GM20000 (cell line): ENCODE results near the gene POLR2A.

Source experiments
- DNase-seq: peaks from one replicate; pipeline ENCODE4 v3.0.0; 2012; ENCODE audit warnings: low spot score
- CTCF ChIP-seq: IDR thresholded peaks from 2 replicates; pipeline ENCODE4 v1.5.1; 2012; ENCODE audit warnings: mild to moderate bottlenecking, control low read depth; ENCODE audit errors: extremely low read depth, missing control alignments

POLR2A gene

GRCh38 chr17:7513850-7514419, 29.8 kb downstream of the POLR2A start:
- TF ChIP-seq CTCF = no peak

GRCh38 chr17:7515911-7516610, 31.9 kb downstream of the POLR2A start:
- no peak for DNase-seq
- TF ChIP-seq CTCF = no peak

More at GRCh38 chr17:7513850-7514419, 29.8 kb downstream of the POLR2A start:
- no peak for DNase-seq

GRCh38 chr17:7523033-7523432, 38.9 kb downstream of the POLR2A start:
- DNase-seq = no peak
- TF ChIP-seq CTCF = peak; percentile 33

- no peak for TF ChIP-seq CTCF
- no peak for DNase-seq
These were observed 44.7 kb downstream of the POLR2A start for GRCh38 chr17:7528842-7529241.

- TF ChIP-seq CTCF = no peak
- DNase-seq = no peak
These were observed 46.1 kb downstream of the POLR2A start for GRCh38 chr17:7530023-7530900.

GRCh38 chr17:7538050-7538449, 53.9 kb downstream of the POLR2A start:
- no peak for DNase-seq
- no peak for TF ChIP-seq CTCF

GRCh38 chr17:7538891-7539545, 54.9 kb downstream of the POLR2A start:
- no peak for TF ChIP-seq CTCF
- no peak for DNase-seq
